NCI-H82 treated with DMSO at 0.1 percent for 48 hours (cell line): ENCODE measurements around the gene CABYR.

Experiments
- DNase-seq: peaks from one replicate; lab custom pipeline; 2025; ENCODE audit not compliant: unreplicated experiment; lab: John Stamatoyannopoulos, UW

The CABYR gene, protein sequence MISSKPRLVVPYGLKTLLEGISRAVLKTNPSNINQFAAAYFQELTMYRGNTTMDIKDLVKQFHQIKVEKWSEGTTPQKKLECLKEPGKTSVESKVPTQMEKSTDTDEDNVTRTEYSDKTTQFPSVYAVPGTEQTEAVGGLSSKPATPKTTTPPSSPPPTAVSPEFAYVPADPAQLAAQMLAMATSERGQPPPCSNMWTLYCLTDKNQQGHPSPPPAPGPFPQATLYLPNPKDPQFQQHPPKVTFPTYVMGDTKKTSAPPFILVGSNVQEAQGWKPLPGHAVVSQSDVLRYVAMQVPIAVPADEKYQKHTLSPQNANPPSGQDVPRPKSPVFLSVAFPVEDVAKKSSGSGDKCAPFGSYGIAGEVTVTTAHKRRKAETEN

GRCh38 chr18:24138789-24139616 is at the start of gene CABYR:
TSS of gene CABYR (plus strand) at chr18:24139062. CDS start at chr18:24143115, 4,053 bp downstream.
- DNase-seq = no peak

- DNase-seq = no peak
These were observed 49.8 kb upstream of the CABYR start for GRCh38 chr18:24089076-24089475.

- DNase-seq = peak; percentile 85
These were observed 49.1 kb upstream of the CABYR start for GRCh38 chr18:24089515-24090337.

GRCh38 chr18:24090876-24091275 is 48.0 kb upstream of the CABYR start:
- no peak for DNase-seq

DNA sequence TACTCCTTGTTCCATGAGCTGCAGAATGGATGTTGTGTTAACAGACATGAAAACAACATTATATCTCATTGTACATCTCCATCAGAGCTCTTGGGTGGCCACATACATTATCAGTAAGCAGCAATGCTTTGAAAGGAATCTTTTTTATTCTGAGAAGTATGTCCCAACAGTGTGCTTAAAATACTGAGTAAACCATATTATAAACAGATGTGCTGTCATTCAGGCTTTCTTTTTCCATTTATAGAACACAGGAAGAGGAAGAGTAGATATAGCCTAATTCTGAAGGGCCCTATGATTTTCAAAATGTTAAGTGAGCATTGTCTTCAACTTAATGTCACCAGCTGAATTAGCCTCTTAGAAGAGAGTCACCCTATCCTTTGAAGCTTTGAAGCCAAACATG is 44.3 kb upstream of the CABYR start:
- DNase-seq = no peak

DNA sequence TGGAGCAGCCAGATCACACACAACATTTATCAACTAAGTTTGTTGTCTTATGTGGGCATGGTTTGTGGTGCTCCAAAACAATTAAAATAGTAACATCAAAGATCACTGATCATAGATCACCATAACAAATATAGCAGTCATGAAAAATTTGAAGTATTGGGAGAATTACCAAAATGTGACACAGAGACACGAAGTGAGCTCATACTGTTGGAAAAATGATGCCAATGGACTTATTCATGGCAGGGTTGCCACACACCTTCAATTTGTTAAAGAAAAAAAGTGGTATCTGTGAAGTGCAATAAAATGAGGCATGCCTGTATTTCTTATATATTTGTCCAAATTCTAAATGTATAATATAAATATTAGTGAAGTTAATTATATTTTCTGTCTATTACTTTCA is 42.9 kb upstream of the CABYR start:
- no peak for DNase-seq

GRCh38 chr18:24103320-24104021 is 35.4 kb upstream of the CABYR start:
- DNase-seq = no peak

GRCh38 chr18:24104486-24104885 is 34.4 kb upstream of the CABYR start:
- no peak for DNase-seq

- DNase-seq = no peak
These were observed 30.2 kb upstream of the CABYR start for GRCh38 chr18:24108641-24109040.

DNA sequence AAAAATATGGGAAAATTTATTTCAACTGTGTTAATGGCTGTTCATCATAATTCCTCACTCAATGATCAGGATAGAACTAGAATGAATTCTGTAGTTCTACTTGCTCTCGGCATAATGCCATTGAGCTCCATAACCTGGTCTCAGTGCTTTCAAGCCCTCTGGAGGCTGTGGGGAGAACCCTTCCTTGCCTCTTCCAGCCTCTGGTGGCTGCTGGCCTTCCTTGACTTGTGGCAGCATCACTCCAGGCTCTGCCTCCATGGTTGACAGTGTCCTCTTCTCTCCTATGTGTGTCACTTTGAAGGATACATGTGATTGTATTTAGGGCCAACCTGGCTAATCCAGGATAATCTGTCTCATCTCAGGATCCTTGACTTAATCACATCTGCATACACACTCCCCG is 26.9 kb upstream of the CABYR start:
- DNase-seq = peak; percentile 75

- DNase-seq = no peak
These were observed 26.4 kb upstream of the CABYR start for GRCh38 chr18:24112464-24112863.

- no peak for DNase-seq
These were observed 25.8 kb upstream of the CABYR start for GRCh38 chr18:24112874-24113615.

GRCh38 chr18:24114924-24115549 is 23.8 kb upstream of the CABYR start:
- no peak for DNase-seq

- DNase-seq = no peak
These were observed 23.2 kb upstream of the CABYR start for GRCh38 chr18:24115628-24116027.

DNA sequence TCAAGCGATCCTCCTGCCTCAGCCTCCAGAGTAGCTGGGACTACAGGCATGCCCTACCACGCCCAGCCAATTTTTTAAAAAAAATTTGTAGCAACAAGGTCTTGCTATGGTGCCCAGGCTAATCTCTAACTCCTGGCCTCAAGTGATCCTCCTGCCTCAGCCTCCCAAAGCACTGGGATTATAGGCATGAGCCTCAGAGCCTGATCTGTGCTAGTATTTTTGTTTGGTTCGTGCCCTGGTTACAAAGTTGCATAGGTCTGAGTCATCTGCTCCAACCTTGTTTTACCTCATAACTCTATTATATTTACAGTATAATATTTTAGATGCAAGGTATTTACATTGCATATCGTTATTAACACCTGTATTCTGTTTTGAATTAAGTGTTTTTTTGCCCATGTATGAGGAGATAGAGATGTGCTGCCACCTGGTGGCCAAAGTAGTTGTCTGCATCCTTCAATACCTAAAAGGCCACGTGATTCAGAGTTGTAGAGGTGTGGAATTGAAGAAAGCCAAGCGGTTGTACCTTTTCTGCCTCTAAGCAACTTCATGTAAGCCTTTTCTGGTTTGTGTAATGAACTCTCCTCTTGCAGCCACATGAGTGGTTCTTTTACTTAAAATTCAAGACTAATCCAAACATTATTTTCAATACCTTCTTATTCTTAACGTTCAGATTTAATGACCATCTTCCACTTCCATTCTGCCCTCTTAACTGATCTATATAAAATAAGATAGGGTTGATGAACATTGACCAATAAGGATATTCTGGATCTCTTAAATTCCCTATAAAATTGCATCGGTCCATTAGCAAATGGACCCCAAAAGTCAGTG is 19.9 kb upstream of the CABYR start:
- peak; percentile 50 for DNase-seq

- DNase-seq = no peak
These were observed 18.2 kb upstream of the CABYR start for GRCh38 chr18:24120676-24121075.

GRCh38 chr18:24121625-24122024 is 17.2 kb upstream of the CABYR start:
- no peak for DNase-seq

GRCh38 chr18:24126155-24126961 is 12.5 kb upstream of the CABYR start:
- DNase-seq = no peak
